HEK293 (cell line): ENCODE data around the gene HOXB7.

Experiments used
- BCL11B ChIP-seq: fragments of 450-650 bp; formaldehyde crosslinking; IDR thresholded peaks from 2 replicates; pipeline ENCODE4 v1.5.1; 2016; ENCODE audit warnings: low read depth, missing biosample characterization, missing genetic modification characterization
- GLI2 ChIP-seq: fragments of 450-650 bp; formaldehyde crosslinking; IDR thresholded peaks from 2 replicates; pipeline ENCODE4; 2017; ENCODE audit warnings: missing biosample characterization, missing genetic modification characterization, low read depth, borderline replicate concordance
- HOXA7 ChIP-seq: sonication (generic); formaldehyde crosslinking; IDR thresholded peaks from 2 replicates; pipeline ENCODE4 v1.8.1; 2022; ENCODE audit warnings: missing genetic modification reagents, borderline replicate concordance
- KLF10 ChIP-seq: fragments of 450-650 bp; IDR thresholded peaks from 2 replicates; pipeline ENCODE4 v1.5.1; 2018; ENCODE audit warnings: missing biosample characterization, mild to moderate bottlenecking, missing genetic modification characterization
- OVOL3 ChIP-seq: fragments of 450-650 bp; formaldehyde crosslinking; IDR thresholded peaks from 2 replicates; pipeline ENCODE4 v1.5.1; 2016; ENCODE audit warnings: missing biosample characterization, missing genetic modification characterization
- SALL2 ChIP-seq: fragments of 450-650 bp; formaldehyde crosslinking; IDR thresholded peaks from 2 replicates; pipeline ENCODE4 v1.5.0; 2017; ENCODE audit warnings: missing biosample characterization, mild to moderate bottlenecking, missing genetic modification characterization, borderline replicate concordance
- SCRT1 ChIP-seq: fragments of 450-650 bp; formaldehyde crosslinking; IDR thresholded peaks from 2 replicates; pipeline ENCODE4 v1.5.1; 2016; ENCODE audit warnings: missing biosample characterization, missing genetic modification characterization, borderline replicate concordance
- WT1 ChIP-seq: fragments of 450-650 bp; formaldehyde crosslinking; IDR thresholded peaks from 2 replicates; pipeline ENCODE4 v1.5.1; 2016; ENCODE audit warnings: missing biosample characterization, missing genetic modification characterization
- ZBTB20 ChIP-seq: fragments of 450-650 bp; formaldehyde crosslinking; IDR thresholded peaks from 2 replicates; pipeline ENCODE4 v1.5.1; 2016; ENCODE audit warnings: missing biosample characterization, missing genetic modification characterization
- ZBTB7A ChIP-seq: fragments of 450-650 bp; formaldehyde crosslinking; IDR thresholded peaks from 2 replicates; pipeline ENCODE4 v1.5.1; 2016; ENCODE audit warnings: low read depth, missing biosample characterization, missing genetic modification characterization
- ZFHX2 ChIP-seq: fragments of 450-650 bp; formaldehyde crosslinking; conservative IDR thresholded peaks from 2 replicates; pipeline ENCODE4 v1.5.1; 2016; ENCODE audit warnings: missing biosample characterization, missing genetic modification characterization
- ZNF112 ChIP-seq: fragments of 450-650 bp; formaldehyde crosslinking; IDR thresholded peaks from 2 replicates; pipeline ENCODE4 v1.5.0; 2017; ENCODE audit warnings: missing biosample characterization, missing genetic modification characterization
- ZNF138 ChIP-seq: fragments of 450-650 bp; formaldehyde crosslinking; IDR thresholded peaks from 2 replicates; pipeline ENCODE4 v1.5.1; 2016; ENCODE audit warnings: missing biosample characterization, missing genetic modification characterization, borderline replicate concordance
- ZNF169 ChIP-seq: fragments of 450-650 bp; formaldehyde crosslinking; IDR thresholded peaks from 2 replicates; pipeline ENCODE4 v1.5.1; 2016; ENCODE audit warnings: missing biosample characterization, missing genetic modification characterization
- ZNF175 ChIP-seq: fragments of 450-650 bp; formaldehyde crosslinking; IDR thresholded peaks from 2 replicates; pipeline ENCODE4 v1.5.1; 2016; ENCODE audit warnings: missing biosample characterization, missing genetic modification characterization
- ZNF202 ChIP-seq: fragments of 450-650 bp; formaldehyde crosslinking; IDR thresholded peaks from 2 replicates; pipeline ENCODE4 v1.5.1; 2016; ENCODE audit warnings: missing biosample characterization, missing genetic modification characterization, borderline replicate concordance
- ZNF211 ChIP-seq: fragments of 450-650 bp; formaldehyde crosslinking; IDR thresholded peaks from 2 replicates; pipeline ENCODE4 v1.5.1; 2016; ENCODE audit warnings: low read depth, missing biosample characterization, missing genetic modification characterization
- ZNF248 ChIP-seq: fragments of 450-650 bp; formaldehyde crosslinking; IDR thresholded peaks from 2 replicates; pipeline ENCODE4 v1.5.1; 2017; ENCODE audit warnings: missing biosample characterization, missing genetic modification characterization
- ZNF335 ChIP-seq: fragments of 450-650 bp; formaldehyde crosslinking; conservative IDR thresholded peaks from 2 replicates; pipeline ENCODE4 v1.5.1; 2016; ENCODE audit warnings: missing biosample characterization, missing genetic modification characterization
- ZNF366 ChIP-seq: fragments of 450-650 bp; formaldehyde crosslinking; conservative IDR thresholded peaks from 2 replicates; pipeline ENCODE4 v1.5.1; 2016; ENCODE audit warnings: missing biosample characterization, missing genetic modification characterization
- ZNF600 ChIP-seq: fragments of 450-650 bp; formaldehyde crosslinking; IDR thresholded peaks from 2 replicates; pipeline ENCODE4 v1.5.1; 2016; ENCODE audit warnings: missing biosample characterization, missing genetic modification characterization
- ZNF629 ChIP-seq: fragments of 450-650 bp; formaldehyde crosslinking; IDR thresholded peaks from 2 replicates; pipeline ENCODE4 v1.5.1; 2017; ENCODE audit warnings: missing biosample characterization, missing genetic modification characterization
- ZNF658 ChIP-seq: fragments of 450-650 bp; formaldehyde crosslinking; IDR thresholded peaks from 2 replicates; pipeline ENCODE4; 2016; ENCODE audit warnings: missing biosample characterization, missing genetic modification characterization
- ZNF777 ChIP-seq: fragments of 450-650 bp; formaldehyde crosslinking; IDR thresholded peaks from 2 replicates; pipeline ENCODE4 v1.5.1; 2017; ENCODE audit warnings: missing biosample characterization, missing genetic modification characterization, borderline replicate concordance
- ZSCAN16 ChIP-seq: fragments of 450-650 bp; formaldehyde crosslinking; IDR thresholded peaks from 2 replicates; pipeline ENCODE4 v1.5.1; 2016; ENCODE audit warnings: missing biosample characterization, missing genetic modification characterization
- TF ChIP-seq, protein P1 (sequence below): fragments of 450-650 bp; formaldehyde crosslinking; conservative IDR thresholded peaks from 2 replicates; pipeline ENCODE4 v1.5.1; 2016; ENCODE audit warnings: low read depth, missing biosample characterization, missing genetic modification characterization
- TF ChIP-seq, protein P2 (sequence below): fragments of 450-650 bp; IDR thresholded peaks from 2 replicates; pipeline ENCODE4 v1.5.1; 2018; ENCODE audit warnings: missing biosample characterization, mild to moderate bottlenecking, missing genetic modification characterization
- TF ChIP-seq, protein P3 (sequence below): fragments of 450-650 bp; formaldehyde crosslinking; IDR thresholded peaks from 2 replicates; pipeline ENCODE4 v1.5.1; 2016; ENCODE audit warnings: missing biosample characterization, missing genetic modification characterization
- TF ChIP-seq, protein P4 (sequence below): fragments of 450-650 bp; formaldehyde crosslinking; optimal IDR thresholded peaks from 2 replicates; pipeline ENCODE3; 2016; ENCODE audit warnings: missing biosample characterization, mild to moderate bottlenecking, missing genetic modification characterization

HOXB7 gene

DNA sequence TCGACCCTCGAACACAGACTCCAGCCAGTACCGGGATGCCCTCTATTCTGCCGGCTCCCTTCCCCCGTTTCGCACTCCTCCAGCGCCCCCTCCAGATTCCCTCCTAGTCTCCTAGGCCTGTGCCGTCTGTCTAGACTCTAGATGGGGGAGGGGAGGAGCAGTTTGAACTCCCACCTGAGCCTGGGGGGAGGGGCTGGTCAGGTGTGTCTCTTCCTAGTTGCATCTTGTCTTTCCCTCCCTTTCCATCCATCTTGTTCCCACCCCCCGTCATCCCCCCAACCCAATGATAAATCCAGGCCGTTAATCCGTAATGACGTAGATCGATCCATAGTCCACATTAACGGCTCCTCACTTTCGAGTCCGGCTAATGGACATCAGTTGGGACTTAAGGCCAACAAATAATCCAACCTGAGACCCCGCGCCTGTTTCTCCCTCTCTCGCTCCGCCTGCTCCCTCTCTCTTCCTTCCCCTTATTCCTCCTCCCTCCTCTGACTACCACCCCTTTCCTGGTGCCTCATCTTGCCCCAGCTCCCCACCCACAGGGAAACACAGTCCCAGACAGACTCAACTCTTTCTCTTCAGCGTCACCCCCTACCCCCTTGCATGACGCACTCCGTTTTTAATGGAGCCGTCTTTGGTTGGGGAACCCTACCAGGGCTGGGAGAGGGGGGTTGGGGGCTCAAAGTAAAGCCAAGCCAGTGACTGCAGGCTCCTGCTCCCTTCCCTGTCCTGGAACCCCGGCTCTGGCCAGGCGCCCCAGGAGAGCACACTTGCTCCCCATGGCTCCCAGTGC lies 13.9 kb downstream of the HOXB7 start (continued):
- TF ChIP-seq, protein P1, sequence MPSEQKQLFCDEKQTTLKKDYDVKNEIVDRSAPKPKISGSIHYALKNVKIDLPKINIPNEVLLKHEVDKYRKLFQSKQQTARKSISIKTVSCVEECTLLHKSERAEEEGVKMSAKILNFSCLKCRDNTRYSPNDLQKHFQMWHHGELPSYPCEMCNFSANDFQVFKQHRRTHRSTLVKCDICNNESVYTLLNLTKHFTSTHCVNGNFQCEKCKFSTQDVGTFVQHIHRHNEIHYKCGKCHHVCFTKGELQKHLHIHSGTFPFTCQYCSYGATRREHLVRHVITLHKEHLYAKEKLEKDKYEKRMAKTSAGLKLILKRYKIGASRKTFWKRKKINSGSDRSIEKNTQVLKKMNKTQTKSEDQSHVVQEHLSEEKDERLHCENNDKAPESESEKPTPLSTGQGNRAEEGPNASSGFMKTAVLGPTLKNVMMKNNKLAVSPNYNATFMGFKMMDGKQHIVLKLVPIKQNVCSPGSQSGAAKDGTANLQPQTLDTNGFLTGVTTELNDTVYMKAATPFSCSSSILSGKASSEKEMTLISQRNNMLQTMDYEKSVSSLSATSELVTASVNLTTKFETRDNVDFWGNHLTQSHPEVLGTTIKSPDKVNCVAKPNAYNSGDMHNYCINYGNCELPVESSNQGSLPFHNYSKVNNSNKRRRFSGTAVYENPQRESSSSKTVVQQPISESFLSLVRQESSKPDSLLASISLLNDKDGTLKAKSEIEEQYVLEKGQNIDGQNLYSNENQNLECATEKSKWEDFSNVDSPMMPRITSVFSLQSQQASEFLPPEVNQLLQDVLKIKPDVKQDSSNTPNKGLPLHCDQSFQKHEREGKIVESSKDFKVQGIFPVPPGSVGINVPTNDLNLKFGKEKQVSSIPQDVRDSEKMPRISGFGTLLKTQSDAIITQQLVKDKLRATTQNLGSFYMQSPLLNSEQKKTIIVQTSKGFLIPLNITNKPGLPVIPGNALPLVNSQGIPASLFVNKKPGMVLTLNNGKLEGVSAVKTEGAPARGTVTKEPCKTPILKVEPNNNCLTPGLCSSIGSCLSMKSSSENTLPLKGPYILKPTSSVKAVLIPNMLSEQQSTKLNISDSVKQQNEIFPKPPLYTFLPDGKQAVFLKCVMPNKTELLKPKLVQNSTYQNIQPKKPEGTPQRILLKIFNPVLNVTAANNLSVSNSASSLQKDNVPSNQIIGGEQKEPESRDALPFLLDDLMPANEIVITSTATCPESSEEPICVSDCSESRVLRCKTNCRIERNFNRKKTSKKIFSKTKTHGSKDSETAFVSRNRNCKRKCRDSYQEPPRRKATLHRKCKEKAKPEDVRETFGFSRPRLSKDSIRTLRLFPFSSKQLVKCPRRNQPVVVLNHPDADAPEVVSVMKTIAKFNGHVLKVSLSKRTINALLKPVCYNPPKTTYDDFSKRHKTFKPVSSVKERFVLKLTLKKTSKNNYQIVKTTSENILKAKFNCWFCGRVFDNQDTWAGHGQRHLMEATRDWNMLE (tag by site-specific recombination): no peak
- TF ChIP-seq ZNF175 (tag by site-specific recombination) (no peak), ZNF202 (no peak), ZNF112 (tag by site-specific recombination) (no peak), ZNF600 (peak; percentile 89), ZNF777 (tag by site-specific recombination) (no peak), ZNF629 (tag by site-specific recombination) (peak; percentile 95), ZNF658 (tag by site-specific recombination) (no peak), ZBTB7A (tag by site-specific recombination) (peak; percentile 69), ZNF211 (tag by site-specific recombination) (no peak), OVOL3 (tag by site-specific recombination) (peak; percentile 66; the same call in 1 of the 2 replicates), SALL2 (tag by site-specific recombination) (no peak), GLI2 (tag by site-specific recombination) (no peak), ZNF335 (tag by site-specific recombination) (peak; percentile 34; the same call in 1 of the 2 replicates), ZFHX2 (tag by site-specific recombination) (peak; percentile 54), ZNF366 (tag by site-specific recombination) (peak; percentile 73), HOXA7 (CRISPR knock-in tag) (no peak), ZNF169 (no peak), WT1 (peak; percentile 80), BCL11B (peak; percentile 79), ZBTB20 (peak; percentile 19; the same call in 1 of the 2 replicates), ZSCAN16 (tag by site-specific recombination) (0 out of 2 replicates have a peak, but pooled peaks have one; percentile 8), ZNF138 (tag by site-specific recombination) (no peak), KLF10 (tag by site-specific recombination) (no peak), ZNF248 (tag by site-specific recombination) (no peak), SCRT1 (no peak)
- TF ChIP-seq, protein P2, sequence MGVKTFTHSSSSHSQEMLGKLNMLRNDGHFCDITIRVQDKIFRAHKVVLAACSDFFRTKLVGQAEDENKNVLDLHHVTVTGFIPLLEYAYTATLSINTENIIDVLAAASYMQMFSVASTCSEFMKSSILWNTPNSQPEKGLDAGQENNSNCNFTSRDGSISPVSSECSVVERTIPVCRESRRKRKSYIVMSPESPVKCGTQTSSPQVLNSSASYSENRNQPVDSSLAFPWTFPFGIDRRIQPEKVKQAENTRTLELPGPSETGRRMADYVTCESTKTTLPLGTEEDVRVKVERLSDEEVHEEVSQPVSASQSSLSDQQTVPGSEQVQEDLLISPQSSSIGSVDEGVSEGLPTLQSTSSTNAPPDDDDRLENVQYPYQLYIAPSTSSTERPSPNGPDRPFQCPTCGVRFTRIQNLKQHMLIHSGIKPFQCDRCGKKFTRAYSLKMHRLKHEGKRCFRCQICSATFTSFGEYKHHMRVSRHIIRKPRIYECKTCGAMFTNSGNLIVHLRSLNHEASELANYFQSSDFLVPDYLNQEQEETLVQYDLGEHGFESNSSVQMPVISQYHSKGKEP (tag by site-specific recombination): no peak
- TF ChIP-seq, protein P3, sequence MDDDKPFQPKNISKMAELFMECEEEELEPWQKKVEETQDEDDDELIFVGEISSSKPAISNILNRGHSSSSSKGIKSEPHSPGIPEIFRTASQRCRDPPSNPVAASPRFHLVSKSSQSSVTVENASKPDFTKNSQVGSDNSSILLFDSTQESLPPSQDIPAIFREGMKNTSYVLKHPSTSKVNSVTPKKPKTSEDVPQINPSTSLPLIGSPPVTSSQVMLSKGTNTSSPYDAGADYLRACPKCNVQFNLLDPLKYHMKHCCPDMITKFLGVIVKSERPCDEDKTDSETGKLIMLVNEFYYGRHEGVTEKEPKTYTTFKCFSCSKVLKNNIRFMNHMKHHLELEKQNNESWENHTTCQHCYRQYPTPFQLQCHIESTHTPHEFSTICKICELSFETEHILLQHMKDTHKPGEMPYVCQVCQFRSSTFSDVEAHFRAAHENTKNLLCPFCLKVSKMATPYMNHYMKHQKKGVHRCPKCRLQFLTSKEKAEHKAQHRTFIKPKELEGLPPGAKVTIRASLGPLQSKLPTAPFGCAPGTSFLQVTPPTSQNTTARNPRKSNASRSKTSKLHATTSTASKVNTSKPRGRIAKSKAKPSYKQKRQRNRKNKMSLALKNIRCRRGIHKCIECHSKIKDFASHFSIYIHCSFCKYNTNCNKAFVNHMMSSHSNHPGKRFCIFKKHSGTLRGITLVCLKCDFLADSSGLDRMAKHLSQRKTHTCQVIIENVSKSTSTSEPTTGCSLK (tag by site-specific recombination): no peak
- TF ChIP-seq, protein P4, sequence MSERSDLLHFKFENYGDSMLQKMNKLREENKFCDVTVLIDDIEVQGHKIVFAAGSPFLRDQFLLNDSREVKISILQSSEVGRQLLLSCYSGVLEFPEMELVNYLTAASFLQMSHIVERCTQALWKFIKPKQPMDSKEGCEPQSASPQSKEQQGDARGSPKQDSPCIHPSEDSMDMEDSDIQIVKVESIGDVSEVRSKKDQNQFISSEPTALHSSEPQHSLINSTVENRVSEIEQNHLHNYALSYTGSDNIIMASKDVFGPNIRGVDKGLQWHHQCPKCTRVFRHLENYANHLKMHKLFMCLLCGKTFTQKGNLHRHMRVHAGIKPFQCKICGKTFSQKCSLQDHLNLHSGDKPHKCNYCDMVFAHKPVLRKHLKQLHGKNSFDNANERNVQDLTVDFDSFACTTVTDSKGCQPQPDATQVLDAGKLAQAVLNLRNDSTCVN: no peak
